NT2/D1 (cell line): ENCODE measurements around the gene TMEM247.

Experiments
- SUZ12 ChIP-seq: IDR thresholded peaks from 2 replicates; pipeline ENCODE4 v1.6.1; 2011; ENCODE audit not compliant: insufficient read length, insufficient read depth; ENCODE audit errors: extremely low read depth
- YY1 ChIP-seq: IDR thresholded peaks from 2 replicates; pipeline ENCODE4 v1.6.1; 2011; ENCODE audit not compliant: insufficient read length, insufficient read depth
- ZNF274 ChIP-seq: IDR thresholded peaks from 2 replicates; pipeline ENCODE4 v1.6.1; 2011; ENCODE audit warnings: mild to moderate bottlenecking, low read depth, low read length

GRCh38 chr2:46497766-46498165, 18.4 kb downstream of the TMEM247 start:
- TF ChIP-seq ZNF274 (no peak), YY1 (no peak), SUZ12 (no peak)
